Mesenchymal stem cell (in vitro differentiated cells and primary cell): Measurements from ENCODE around the gene MBD6.

ENCODE experiments used
- DNase-seq: peaks from one replicate; pipeline ENCODE4 v3.0.0-alpha.2; 2013
- H2AFZ ChIP-seq: one replicate; pipeline ENCODE4 v1.6.1; 2013; ENCODE audit warnings: low read depth, mild to moderate bottlenecking, control low read depth, inconsistent platforms, low read length, moderate library complexity
- H2AK5ac ChIP-seq: 2 replicates; pipeline ENCODE4 v1.6.1; 2013; ENCODE audit warnings: low read length, moderate library complexity, mild to moderate bottlenecking, inconsistent platforms; ENCODE audit not compliant: severe bottlenecking
- H2BK120ac ChIP-seq: one replicate; pipeline ENCODE4 v1.6.1; 2013; ENCODE audit warnings: low read depth, mild to moderate bottlenecking, inconsistent platforms, low read length, moderate library complexity
- H2BK12ac ChIP-seq, 2 experiments: one replicate each; pipeline ENCODE4 v1.6.1; 2013; ENCODE audit warnings: inconsistent platforms in 2 of 2, low read length in 2 of 2, mild to moderate bottlenecking in 2 of 2, moderate library complexity in 2 of 2, control low read depth in 1 of 2
- H2BK15ac ChIP-seq: one replicate; pipeline ENCODE4 v1.6.1; 2013; ENCODE audit warnings: mild to moderate bottlenecking, low read depth, inconsistent platforms; ENCODE audit not compliant: poor library complexity, severe bottlenecking
- H2BK5ac ChIP-seq: 2 replicates; pipeline ENCODE4 v1.6.1; 2013; ENCODE audit warnings: low read depth, mild to moderate bottlenecking, low read length, control low read depth, inconsistent platforms; ENCODE audit not compliant: poor library complexity, severe bottlenecking
- H3K14ac ChIP-seq, 2 experiments: one replicate each; pipeline ENCODE4 v1.6.1; 2013; ENCODE audit warnings: inconsistent platforms in 2 of 2, low read length in 2 of 2, control low read depth in 1 of 2, mild to moderate bottlenecking in 1 of 2, moderate library complexity in 1 of 2
- H3K18ac ChIP-seq, 2 experiments: one replicate each; pipeline ENCODE4 v1.6.1; 2013; ENCODE audit warnings: inconsistent platforms in 2 of 2, low read length in 2 of 2, control low read depth in 1 of 2, low read depth in 1 of 2, mild to moderate bottlenecking in 1 of 2
- H3K23ac ChIP-seq, 2 experiments: one replicate each; pipeline ENCODE4 v1.6.1; 2013; ENCODE audit warnings: inconsistent platforms in 2 of 2, low read length in 2 of 2, mild to moderate bottlenecking in 2 of 2, moderate library complexity in 2 of 2, control low read depth in 1 of 2
- H3K27ac ChIP-seq: 2 replicates; pipeline ENCODE4 v1.5.1; 2013; ENCODE audit warnings: mild to moderate bottlenecking, moderate library complexity, low read length, control low read depth, inconsistent platforms; ENCODE audit not compliant: poor library complexity, severe bottlenecking
- H3K27me3 ChIP-seq, 2 experiments: 2 replicates each; pipeline versions ENCODE4 v1.6.1 to v1.7.0; 2013; ENCODE audit warnings: low read length in 2 of 2, mild to moderate bottlenecking in 2 of 2, moderate library complexity in 2 of 2, control low read depth in 1 of 2, inconsistent platforms in 1 of 2; ENCODE audit not compliant: control insufficient read depth in 1 of 2, insufficient read depth in 1 of 2
- H3K36me3 ChIP-seq, 2 experiments: 2 replicates each; pipeline versions ENCODE4 v1.6.1 to v1.7.0; 2013; ENCODE audit warnings: low read length in 2 of 2, control low read depth in 1 of 2, inconsistent platforms in 1 of 2, low read depth in 1 of 2, mild to moderate bottlenecking in 1 of 2; ENCODE audit not compliant: insufficient read depth in 2 of 2, control insufficient read depth in 1 of 2
- H3K4ac ChIP-seq, 2 experiments: one replicate each; pipeline ENCODE4 v1.6.1; 2013; ENCODE audit warnings: inconsistent platforms in 2 of 2, low read length in 2 of 2, mild to moderate bottlenecking in 2 of 2, moderate library complexity in 2 of 2, control low read depth in 1 of 2, low read depth in 1 of 2
- H3K4me1 ChIP-seq: 2 replicates; pipeline ENCODE4 v1.6.1; 2013; ENCODE audit warnings: low read depth, low read length, control low read depth; ENCODE audit not compliant: control insufficient read depth, insufficient read depth
- H3K4me2 ChIP-seq: 2 replicates; pipeline ENCODE4 v1.6.1; 2013; ENCODE audit warnings: low read length, mild to moderate bottlenecking, inconsistent platforms; ENCODE audit not compliant: poor library complexity, severe bottlenecking
- H3K4me3 ChIP-seq, 2 experiments: 2 replicates each; pipeline versions ENCODE4 v1.5.1 to v1.7.0; 2013; ENCODE audit warnings: low read length in 2 of 2, mild to moderate bottlenecking in 2 of 2, control low read depth in 1 of 2, low read depth in 1 of 2; ENCODE audit not compliant: insufficient read depth in 1 of 2
- H3K79me1 ChIP-seq: replicated peaks from 2 replicates; pipeline ENCODE4 v1.6.1; 2013; ENCODE audit warnings: mild to moderate bottlenecking, control low read depth, low read length, inconsistent platforms; ENCODE audit not compliant: poor library complexity, severe bottlenecking
- H3K9ac ChIP-seq: 2 replicates; pipeline ENCODE4 v1.7.0; 2013; ENCODE audit warnings: mild to moderate bottlenecking, low read length, moderate library complexity
- H3K9me3 ChIP-seq: 2 replicates; pipeline ENCODE4 v1.7.0; 2013; ENCODE audit warnings: mild to moderate bottlenecking, low read length; ENCODE audit not compliant: control insufficient read depth
- H4K8ac ChIP-seq: one replicate; pipeline ENCODE4 v1.6.1; 2013; ENCODE audit warnings: inconsistent platforms, mild to moderate bottlenecking, low read length, moderate library complexity
- H4K91ac ChIP-seq: one replicate; pipeline ENCODE4 v1.6.1; 2013; ENCODE audit warnings: mild to moderate bottlenecking, low read length, inconsistent platforms
- WGBS: methylation state at CpG from one replicate; pipeline ENCODE4 v1.1.7; 2013; ENCODE audit warnings: mixed read lengths; 5-methylcytosine and 5-hydroxymethylcytosine counted together

MBD6 gene

DNA sequence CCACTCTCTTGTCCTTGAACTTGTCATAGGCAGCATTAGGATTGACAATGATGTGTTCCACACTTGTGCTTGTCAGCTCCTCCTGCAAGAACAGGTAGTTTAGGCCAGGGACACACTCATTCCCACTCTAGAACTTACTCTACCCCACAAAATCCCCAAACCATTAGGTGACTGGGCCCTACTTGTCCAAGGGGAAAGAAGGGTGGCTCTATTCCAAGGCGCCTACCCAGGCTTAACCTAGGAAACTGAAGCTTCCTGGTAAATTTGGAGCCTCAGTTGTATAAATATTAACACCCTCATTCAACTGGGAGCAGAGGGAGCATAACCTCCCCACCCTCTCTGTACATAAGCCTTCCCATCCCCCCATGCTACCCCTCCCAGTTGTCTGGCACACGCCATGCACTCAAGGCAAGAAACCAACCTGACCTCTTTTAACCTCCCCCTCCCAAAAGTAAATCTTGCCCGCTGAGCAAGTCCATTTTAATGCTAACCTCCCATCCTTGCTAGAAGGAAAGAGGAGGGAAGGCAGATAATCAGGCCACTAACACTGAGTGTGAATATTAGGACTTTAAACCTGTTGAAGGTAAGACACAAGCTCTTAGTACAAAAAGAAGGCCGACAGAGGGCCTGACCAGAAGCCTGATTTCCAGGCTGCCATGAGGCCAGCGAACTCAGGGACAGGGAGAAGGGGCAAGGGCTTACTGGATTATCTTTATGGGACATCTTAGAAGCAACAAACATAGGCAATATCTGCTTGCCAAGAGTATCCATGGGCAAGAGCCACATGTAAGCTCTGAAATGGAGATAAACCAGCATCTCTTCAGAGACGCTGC lies 13.4 kb downstream of the MBD6 start:
- peaks cover 59 to 91% of the 10 kb centered on the region in 2 experiments for H3K36me3 ChIP-seq
- no peak overlapping the region for H2BK15ac ChIP-seq
- H3K18ac ChIP-seq: no peak overlapping the region
- H3K9me3 ChIP-seq: no peaks in the 10 kb centered on the region
- no peak overlapping the region for H3K4me3 ChIP-seq
- no peak overlapping the region for H2AFZ ChIP-seq
- peaks cover 47% of the 10 kb centered on the region for H3K79me1 ChIP-seq
- H3K4me2 ChIP-seq: no peak overlapping the region
- H3K9ac ChIP-seq: no peak overlapping the region
- H3K4me1 ChIP-seq: no peaks in the 10 kb centered on the region
- 70% methylated on average over 4 of the region's 6 CpGs for WGBS
- no peak overlapping the region for H3K23ac ChIP-seq
- DNase-seq: no peak
- no peak overlapping the region for H4K8ac ChIP-seq
- H2AK5ac ChIP-seq: no peak overlapping the region
- no peak overlapping the region for H2BK5ac ChIP-seq
- no peak overlapping the region for H4K91ac ChIP-seq
- no peak overlapping the region for H2BK12ac ChIP-seq
- no peaks in the 10 kb centered on the region for H3K27me3 ChIP-seq
- no peak overlapping the region for H3K14ac ChIP-seq
- H3K4ac ChIP-seq: no peak overlapping the region
- H2BK120ac ChIP-seq: no peak overlapping the region
- no peak overlapping the region for H3K27ac ChIP-seq

DNA sequence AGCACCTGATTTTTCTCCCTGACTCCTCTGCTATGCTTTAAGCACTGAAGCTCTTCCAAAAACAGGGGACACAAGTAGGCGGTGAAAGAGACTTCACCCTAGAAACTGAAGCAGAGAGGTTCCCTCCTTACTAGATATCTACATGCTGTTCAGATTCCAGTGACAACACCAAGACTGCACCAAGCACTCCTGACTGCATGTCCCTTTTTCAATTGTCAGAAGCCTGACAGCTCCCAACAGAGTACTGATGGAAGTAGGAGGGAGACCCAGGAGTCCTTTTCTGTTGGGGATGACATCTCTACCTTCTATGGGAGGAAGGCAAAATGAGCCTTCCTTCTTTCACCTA lies 13.9 kb downstream of the MBD6 start:
- no peaks in the 10 kb centered on the region for H3K4me1 ChIP-seq
- H3K4me2 ChIP-seq: no peak overlapping the region
- no peak overlapping the region for H3K9ac ChIP-seq
- H2AK5ac ChIP-seq: no peak overlapping the region
- H4K8ac ChIP-seq: no peak overlapping the region
- H4K91ac ChIP-seq: no peak overlapping the region
- no peaks in the 10 kb centered on the region for H3K9me3 ChIP-seq
- no peak overlapping the region for H2BK12ac ChIP-seq
- no peak overlapping the region for H3K23ac ChIP-seq
- H2AFZ ChIP-seq: no peak overlapping the region
- no peak overlapping the region for H2BK120ac ChIP-seq
- no peak overlapping the region for H3K4ac ChIP-seq
- no peak overlapping the region for H3K27ac ChIP-seq
- no peak for DNase-seq
- no peak overlapping the region for H3K18ac ChIP-seq
- H3K4me3 ChIP-seq: no peak overlapping the region
- 94% methylated on average over 1 of the region's 1 CpG for WGBS
- H3K36me3 ChIP-seq: peaks cover 57 to 91% of the 10 kb centered on the region in 2 experiments
- no peak overlapping the region for H3K14ac ChIP-seq
- no peaks in the 10 kb centered on the region for H3K27me3 ChIP-seq
- H2BK15ac ChIP-seq: no peak overlapping the region
- no peak overlapping the region for H2BK5ac ChIP-seq
- H3K79me1 ChIP-seq: peaks cover 49% of the 10 kb centered on the region

DNA sequence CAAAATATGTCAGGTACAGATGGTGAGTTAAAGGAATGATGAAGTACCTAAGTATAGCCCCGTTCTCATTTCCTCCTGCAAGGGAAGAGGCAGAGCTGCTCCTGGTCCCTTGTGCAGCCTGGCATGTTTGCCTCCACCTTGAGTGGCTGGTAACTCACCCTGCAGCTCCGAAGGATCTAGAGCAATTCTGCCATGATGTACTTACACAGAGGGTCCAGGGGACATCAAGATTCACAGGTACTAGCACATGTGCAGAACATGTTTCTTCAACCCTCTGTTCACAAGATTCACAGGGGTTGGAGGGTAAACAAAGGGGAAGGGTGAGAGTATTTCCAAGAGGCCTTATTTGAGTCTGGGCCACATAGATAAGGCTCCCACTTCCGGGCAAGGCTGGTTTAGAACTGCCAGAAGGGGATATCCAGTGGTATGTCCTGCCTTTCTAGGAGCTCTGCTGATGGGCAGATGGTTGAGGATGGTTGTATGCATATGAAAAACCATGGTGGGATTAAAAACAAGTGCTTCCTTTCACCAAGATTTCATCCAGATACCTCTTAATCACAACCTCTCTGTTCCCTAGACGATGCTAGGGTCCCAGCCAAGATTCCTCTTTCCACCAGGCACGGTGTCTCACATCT lies 16.6 kb downstream of the MBD6 start:
- no peak for DNase-seq
- H3K36me3 ChIP-seq: peaks cover 37 to 83% of the 10 kb centered on the region in 2 experiments
- peaks cover 50% of the 10 kb centered on the region for H3K79me1 ChIP-seq
- WGBS: over 99% methylated on average over 5 of the region's 5 CpGs
- H2AK5ac ChIP-seq: no peak overlapping the region
- no peaks in the 10 kb centered on the region for H3K4me1 ChIP-seq
- H2BK15ac ChIP-seq: no peak overlapping the region
- no peak overlapping the region for H3K4me3 ChIP-seq
- no peaks in the 10 kb centered on the region for H3K27me3 ChIP-seq
- H3K9me3 ChIP-seq: no peaks in the 10 kb centered on the region
- no peak overlapping the region for H2AFZ ChIP-seq
- H4K91ac ChIP-seq: no peak overlapping the region
- H2BK5ac ChIP-seq: no peak overlapping the region
- H3K4ac ChIP-seq: no peak overlapping the region
- H3K23ac ChIP-seq: no peak overlapping the region
- H2BK12ac ChIP-seq: no peak overlapping the region
- no peak overlapping the region for H3K4me2 ChIP-seq
- H3K18ac ChIP-seq: no peak overlapping the region
- H2BK120ac ChIP-seq: no peak overlapping the region
- no peak overlapping the region for H4K8ac ChIP-seq
- no peak overlapping the region for H3K27ac ChIP-seq
- H3K9ac ChIP-seq: no peak overlapping the region
- no peak overlapping the region for H3K14ac ChIP-seq

DNA sequence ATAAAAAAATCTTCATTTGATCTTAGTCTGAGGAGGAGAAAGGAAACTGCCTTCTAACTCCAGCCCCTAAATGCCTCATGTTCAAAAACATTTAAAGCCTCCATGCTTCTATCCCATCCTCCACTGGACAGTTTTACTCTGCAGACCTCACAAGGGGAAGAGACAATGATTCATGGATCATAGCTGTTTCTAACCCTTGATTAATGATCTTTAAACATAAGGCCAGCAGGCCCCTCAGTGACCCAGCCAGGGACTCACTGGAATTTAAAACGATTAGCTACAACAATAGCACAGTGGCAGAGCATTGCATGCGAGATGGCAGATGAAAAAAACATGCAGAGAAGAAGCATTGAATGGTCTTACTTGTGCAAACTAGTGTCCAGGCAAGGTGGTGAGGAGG lies 18.4 kb downstream of the MBD6 start:
- H3K9me3 ChIP-seq: no peaks in the 10 kb centered on the region
- no peak overlapping the region for H3K14ac ChIP-seq
- no peak overlapping the region for H3K27ac ChIP-seq
- 54% methylated on average over 2 of the region's 2 CpGs for WGBS
- no peak overlapping the region for H3K4me3 ChIP-seq
- no peak overlapping the region for H2BK5ac ChIP-seq
- H3K18ac ChIP-seq: no peak overlapping the region
- no peaks in the 10 kb centered on the region for H3K27me3 ChIP-seq
- no peak overlapping the region for H3K23ac ChIP-seq
- no peak for DNase-seq
- no peak overlapping the region for H2BK15ac ChIP-seq
- H3K4me2 ChIP-seq: no peak overlapping the region
- H3K9ac ChIP-seq: no peak overlapping the region
- no peak overlapping the region for H4K91ac ChIP-seq
- H3K4me1 ChIP-seq: peaks cover 4% of the 10 kb centered on the region
- no peak overlapping the region for H4K8ac ChIP-seq
- no peak overlapping the region for H2AFZ ChIP-seq
- peaks cover 45% of the 10 kb centered on the region for H3K79me1 ChIP-seq
- H3K36me3 ChIP-seq: peaks cover 19 to 80% of the 10 kb centered on the region in 2 experiments
- no peak overlapping the region for H2AK5ac ChIP-seq
- no peak overlapping the region for H2BK120ac ChIP-seq
- H3K4ac ChIP-seq: no peak overlapping the region
- no peak overlapping the region for H2BK12ac ChIP-seq
